HCT116 (cell line): ENCODE results near the gene CCDC159. TPM values are rescaled to one million over a fixed set of nuclear protein-coding genes. Genes with fewer than 3 reads are reported as not detected.
A peak's percentile ranks its signal among the peaks of the same experiment; 100 is the strongest.

Experiments used
- ATAC-seq: fragments of 200-7000 bp; cut with Tn5 transposase; 2 replicates; pipeline ENCODE4 v1.9.1; 2020; ENCODE audit warnings: mild to moderate bottlenecking, moderate library complexity
- BruUV-seq: library from RNA; stranded (reverse); fragments of 400-500 nt; replicated peaks from 2 replicates; lab custom pipeline; 2021; lab: Mats Ljungman, UMichigan
- CTCF ChIA-PET: fragments of 300-600 bp; sonication (Branson Sonifier 250); formaldehyde crosslinking; loops from one replicate; lab custom pipeline; 2021; ENCODE audit warnings: antibody characterized with exemption; lab: Charles Lee
- POLR2A ChIA-PET: fragments of 300-600, 350-600 bp; sonication (Branson Sonifier 250); formaldehyde crosslinking; loops from one replicate; lab custom pipeline; 2021; ENCODE audit warnings: antibody characterized with exemption; lab: Charles Lee
- RAD21 ChIA-PET, 2 experiments: fragments of 300-600 bp; sonication (Branson Sonifier 250); formaldehyde crosslinking; loops; one replicate each; lab custom pipeline; 2023; ENCODE audit warnings: low total read pairs in 2 of 2; ENCODE audit not compliant: uncharacterized antibody in 2 of 2, unreplicated experiment in 2 of 2, low non-redundant PET in 1 of 2; lab: Charles Lee
- DNase-seq: peaks from one replicate; pipeline ENCODE4 v3.0.0-alpha.2; 2010; ENCODE audit warnings: low read depth, low spot score
- H2AFZ ChIP-seq: fragments of 200-600 bp; shearing (Covaris generic), sonication (generic); 2 replicates; pipeline ENCODE4 v1.6.1; 2017; ENCODE audit warnings: low read depth, mixed run types, mixed read lengths, antibody characterized with exemption, low read length; ENCODE audit not compliant: poor library complexity, severe bottlenecking
- H3K27ac ChIP-seq: 2 replicates; pipeline ENCODE4 v1.5.1; 2012; ENCODE audit warnings: low read depth, low read length
- H3K27me3 ChIP-seq: fragments of 200-600 bp; sonication (generic); 2 replicates; pipeline ENCODE4 v1.6.1; 2016; ENCODE audit warnings: mixed run types, low read length, mixed read lengths; ENCODE audit not compliant: insufficient read depth
- H3K36me3 ChIP-seq, 2 experiments: fragments of 200-500 bp in 1 of 2; fragments of 200-600 bp in 1 of 2; sonication (Bioruptor generic) in 1 of 2; sonication (generic) in 1 of 2; 2 replicates each; pipeline versions ENCODE4 v1.5.1 to v1.6.1; 2014 to 2016; ENCODE audit warnings: low read length in 2 of 2, inconsistent platforms in 1 of 2, mixed read lengths in 1 of 2, mixed run types in 1 of 2; ENCODE audit not compliant: insufficient read depth in 2 of 2, control insufficient read depth in 1 of 2
- H3K4me1 ChIP-seq, 2 experiments: fragments of 200-600 bp in 1 of 2; sonication (generic) in 1 of 2; 2 replicates each; pipeline versions ENCODE4 v1.5.1 to v1.6.1; 2012 to 2017; ENCODE audit warnings: low read length in 2 of 2, inconsistent platforms in 1 of 2, mild to moderate bottlenecking in 1 of 2, mixed read lengths in 1 of 2, mixed run types in 1 of 2, moderate library complexity in 1 of 2; ENCODE audit not compliant: insufficient read depth in 2 of 2, control insufficient read depth in 1 of 2
- H3K4me2 ChIP-seq: fragments of 200-600 bp; sonication (generic); 2 replicates; pipeline ENCODE4 v1.6.1; 2017; ENCODE audit warnings: mixed run types, low read length, mixed read lengths
- H3K4me3 ChIP-seq, 2 experiments: fragments of 200-600 bp in 1 of 2; sonication (generic) in 1 of 2; replicated peaks in 1 of 2; 2 replicates each; pipeline ENCODE4 v1.5.1; 2011 to 2016; ENCODE audit warnings: low read length in 2 of 2, control low read depth in 1 of 2, low read depth in 1 of 2, mild to moderate bottlenecking in 1 of 2, mixed read lengths in 1 of 2, mixed run types in 1 of 2
- H3K79me2 ChIP-seq: fragments of 200-600 bp; sonication (generic); 2 replicates; pipeline ENCODE4 v1.6.1; 2017; ENCODE audit warnings: mild to moderate bottlenecking, mixed run types, low read length, moderate library complexity, mixed read lengths; ENCODE audit not compliant: insufficient read depth
- H3K9ac ChIP-seq: fragments of 200-600 bp; sonication (generic); 2 replicates; pipeline ENCODE4 v1.6.1; 2016; ENCODE audit warnings: low read length, mixed read lengths
- H3K9me2 ChIP-seq: fragments of 200-600 bp; sonication (generic), shearing (Covaris generic); 2 replicates; pipeline ENCODE4 v1.6.1; 2017; ENCODE audit warnings: mixed run types, mild to moderate bottlenecking, moderate library complexity; ENCODE audit not compliant: insufficient read depth
- H3K9me3 ChIP-seq, 2 experiments: fragments of 200-500 bp in 1 of 2; fragments of 200-600 bp in 1 of 2; sonication (Bioruptor generic) in 1 of 2; sonication (generic) in 1 of 2; 2 replicates each; pipeline ENCODE4 v1.6.1; 2014 to 2017; ENCODE audit warnings: low read length in 2 of 2, mixed read lengths in 2 of 2, inconsistent platforms in 1 of 2, low read depth in 1 of 2, mild to moderate bottlenecking in 1 of 2, mixed run types in 1 of 2, moderate library complexity in 1 of 2; ENCODE audit not compliant: control insufficient read depth in 1 of 2, insufficient read depth in 1 of 2
- H4K20me1 ChIP-seq: fragments of 200-600 bp; sonication (generic), shearing (Covaris generic); 2 replicates; pipeline ENCODE4 v1.6.1; 2017; ENCODE audit warnings: mixed run types, mild to moderate bottlenecking, moderate library complexity; ENCODE audit not compliant: insufficient read depth
- CBX3 ChIP-seq: IDR thresholded peaks from 2 replicates; pipeline ENCODE4 v1.6.1; 2012; ENCODE audit warnings: low read depth
- CEBPB ChIP-seq: IDR thresholded peaks from 2 replicates; pipeline ENCODE4 v1.6.1; 2012; ENCODE audit warnings: low read depth
- EGR1 ChIP-seq: IDR thresholded peaks from 2 replicates; pipeline ENCODE4 v1.6.1; 2012; ENCODE audit warnings: low read depth
- EZH2phosphoT487 ChIP-seq: fragments of 200-600 bp; IDR thresholded peaks from 2 replicates; pipeline ENCODE4 v1.6.1; 2018; ENCODE audit warnings: antibody characterized with exemption, borderline replicate concordance
- JUND ChIP-seq: IDR thresholded peaks from 2 replicates; pipeline ENCODE4 v1.6.1; 2012
- POLR2A ChIP-seq: IDR thresholded peaks from 2 replicates; pipeline ENCODE4 v1.7.0; 2011; ENCODE audit warnings: borderline replicate concordance; ENCODE audit not compliant: insufficient read depth, insufficient read length; ENCODE audit errors: extremely low read depth
- POLR2AphosphoS5 ChIP-seq: IDR thresholded peaks from 2 replicates; pipeline ENCODE4 v1.6.1; 2011; ENCODE audit warnings: mild to moderate bottlenecking, low read depth, low read length, moderate library complexity
- RAD21 ChIP-seq: IDR thresholded peaks from 2 replicates; pipeline ENCODE4 v1.6.1; 2012; ENCODE audit warnings: low read depth, mild to moderate bottlenecking
- SIN3A ChIP-seq: IDR thresholded peaks from 2 replicates; pipeline ENCODE4 v1.6.1; 2012; ENCODE audit warnings: low read depth
- SP1 ChIP-seq: IDR thresholded peaks from 2 replicates; pipeline ENCODE4 v1.6.1; 2012; ENCODE audit warnings: low read depth
- SRF ChIP-seq: IDR thresholded peaks from 2 replicates; pipeline ENCODE4 v1.6.1; 2012; ENCODE audit warnings: low read depth
- YY1 ChIP-seq: IDR thresholded peaks from 2 replicates; pipeline ENCODE4 v1.6.1; 2011; ENCODE audit warnings: low read length, low read depth, moderate library complexity, mild to moderate bottlenecking; ENCODE audit not compliant: insufficient replicate concordance; ENCODE audit errors: extremely low read depth
- ZFX ChIP-seq: fragments of 450-650 bp; IDR thresholded peaks from 2 replicates; pipeline ENCODE4 v1.6.1; 2017
- intact Hi-C: fragments of 100-400 bp; cut with micrococcal nuclease; formaldehyde crosslinking; loops from 2 replicates; pipeline ENCODE4 v1.10.0; 2022
- total RNA-seq: library from RNA; stranded (reverse); gene quantifications from one replicate; pipeline ENCODE4 v1.2.1, GENCODE V29; 2021; ENCODE audit not compliant: unreplicated experiment
- TF ChIP-seq, protein P1 (sequence below): IDR thresholded peaks from 2 replicates; pipeline ENCODE4 v1.6.1; 2011; ENCODE audit warnings: mild to moderate bottlenecking, low read length, moderate library complexity; ENCODE audit not compliant: insufficient replicate concordance; ENCODE audit errors: extremely low read depth

CCDC159 gene
- total RNA-seq, 1 experiment from 2014 or later, result 7.7 TPM

DNA sequence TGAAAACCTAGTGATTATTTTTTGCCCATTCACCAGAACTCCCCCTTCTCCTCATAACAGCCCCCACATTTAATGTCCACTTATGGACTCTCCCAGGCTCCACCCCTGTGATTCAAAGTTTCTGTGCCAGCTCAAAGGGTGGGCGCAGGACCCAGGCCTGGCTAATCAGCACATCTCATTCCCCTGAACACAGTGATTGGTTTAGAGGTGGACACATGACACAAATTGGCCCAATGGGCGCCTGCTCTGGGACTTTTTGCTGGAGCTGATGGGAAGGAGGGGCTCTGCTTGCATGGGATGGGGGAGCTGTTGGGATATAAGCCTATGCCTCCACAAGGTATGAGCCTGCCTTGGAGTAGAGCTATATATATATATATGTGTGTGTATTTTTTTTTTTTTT lies 44.0 kb downstream of the CCDC159 start:
- H3K4me3 ChIP-seq, result no peak overlapping the region
- H3K9ac ChIP-seq, result no peak overlapping the region
- TF ChIP-seq POLR2A (no peak), EGR1 (no peak), JUND (no peak), SP1 (no peak), EZH2phosphoT487 (no peak), SRF (no peak), CEBPB (no peak), POLR2AphosphoS5 (no peak), YY1 (no peak), RAD21 (no peak), CBX3 (no peak), ZFX (no peak), SIN3A (no peak)
- TF ChIP-seq, protein P1, sequence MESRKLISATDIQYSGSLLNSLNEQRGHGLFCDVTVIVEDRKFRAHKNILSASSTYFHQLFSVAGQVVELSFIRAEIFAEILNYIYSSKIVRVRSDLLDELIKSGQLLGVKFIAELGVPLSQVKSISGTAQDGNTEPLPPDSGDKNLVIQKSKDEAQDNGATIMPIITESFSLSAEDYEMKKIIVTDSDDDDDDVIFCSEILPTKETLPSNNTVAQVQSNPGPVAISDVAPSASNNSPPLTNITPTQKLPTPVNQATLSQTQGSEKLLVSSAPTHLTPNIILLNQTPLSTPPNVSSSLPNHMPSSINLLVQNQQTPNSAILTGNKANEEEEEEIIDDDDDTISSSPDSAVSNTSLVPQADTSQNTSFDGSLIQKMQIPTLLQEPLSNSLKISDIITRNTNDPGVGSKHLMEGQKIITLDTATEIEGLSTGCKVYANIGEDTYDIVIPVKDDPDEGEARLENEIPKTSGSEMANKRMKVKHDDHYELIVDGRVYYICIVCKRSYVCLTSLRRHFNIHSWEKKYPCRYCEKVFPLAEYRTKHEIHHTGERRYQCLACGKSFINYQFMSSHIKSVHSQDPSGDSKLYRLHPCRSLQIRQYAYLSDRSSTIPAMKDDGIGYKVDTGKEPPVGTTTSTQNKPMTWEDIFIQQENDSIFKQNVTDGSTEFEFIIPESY, result no peak
- RAD21 ChIA-PET, result interaction anchor here in 1 of 2 experiments (0.7 kb wide), 1 partner anchor 29 kb away, joined by 5 read pairs; no protein-coding TSS in a partner anchor
- H2AFZ ChIP-seq, result no peak overlapping the region
- DNase-seq (no peak), ATAC-seq (0 out of 2 replicates have a peak, but pooled peaks have one; percentile 15)
- H4K20me1 ChIP-seq, result no peaks in the 10 kb centered on the region
- H3K36me3 ChIP-seq, result peaks cover 0 to 7% of the 10 kb centered on the region in 2 experiments; a peak in 3 of 4 replicates
- H3K79me2 ChIP-seq, result no peaks in the 10 kb centered on the region
- POLR2A ChIA-PET, result interaction anchor here (0.8 kb wide), 2 partner anchors 9 to 28 kb away, joined by 3 to 4 read pairs; no protein-coding TSS in a partner anchor
- CTCF ChIA-PET, result interaction anchor here (0.6 to 1.8 kb wide), 2 partner anchors 7 to 9 kb away, joined by 3 to 10 read pairs; no protein-coding TSS in a partner anchor
- no peaks in the 10 kb centered on the region for H3K4me1 ChIP-seq
- H3K9me3 ChIP-seq, result no peaks in the 10 kb centered on the region
- H3K9me2 ChIP-seq, result no peaks in the 10 kb centered on the region
- H3K27me3 ChIP-seq, result no peaks in the 10 kb centered on the region
- BruUV-seq, result no TSS peak
- intact Hi-C loops, result no loop called here
- no peak overlapping the region for H3K27ac ChIP-seq
- no peak overlapping the region for H3K4me2 ChIP-seq
